ENCODE measurements around the gene HEBP1.

The HEBP1 gene

GRCh38 chr12:12999271-12999958 is 650 bp downstream of the HEBP1 start:
- TF ChIP-seq, protein P1, sequence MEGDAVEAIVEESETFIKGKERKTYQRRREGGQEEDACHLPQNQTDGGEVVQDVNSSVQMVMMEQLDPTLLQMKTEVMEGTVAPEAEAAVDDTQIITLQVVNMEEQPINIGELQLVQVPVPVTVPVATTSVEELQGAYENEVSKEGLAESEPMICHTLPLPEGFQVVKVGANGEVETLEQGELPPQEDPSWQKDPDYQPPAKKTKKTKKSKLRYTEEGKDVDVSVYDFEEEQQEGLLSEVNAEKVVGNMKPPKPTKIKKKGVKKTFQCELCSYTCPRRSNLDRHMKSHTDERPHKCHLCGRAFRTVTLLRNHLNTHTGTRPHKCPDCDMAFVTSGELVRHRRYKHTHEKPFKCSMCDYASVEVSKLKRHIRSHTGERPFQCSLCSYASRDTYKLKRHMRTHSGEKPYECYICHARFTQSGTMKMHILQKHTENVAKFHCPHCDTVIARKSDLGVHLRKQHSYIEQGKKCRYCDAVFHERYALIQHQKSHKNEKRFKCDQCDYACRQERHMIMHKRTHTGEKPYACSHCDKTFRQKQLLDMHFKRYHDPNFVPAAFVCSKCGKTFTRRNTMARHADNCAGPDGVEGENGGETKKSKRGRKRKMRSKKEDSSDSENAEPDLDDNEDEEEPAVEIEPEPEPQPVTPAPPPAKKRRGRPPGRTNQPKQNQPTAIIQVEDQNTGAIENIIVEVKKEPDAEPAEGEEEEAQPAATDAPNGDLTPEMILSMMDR (IDR thresholded peaks at IDR 0.05; ENCODE audit: insufficient read depth, missing control alignments), result no peak
- FAIRE-seq (no peak), DNase-seq (ENCODE audit: insufficient read length, low spot score) (no peak)

DNA sequence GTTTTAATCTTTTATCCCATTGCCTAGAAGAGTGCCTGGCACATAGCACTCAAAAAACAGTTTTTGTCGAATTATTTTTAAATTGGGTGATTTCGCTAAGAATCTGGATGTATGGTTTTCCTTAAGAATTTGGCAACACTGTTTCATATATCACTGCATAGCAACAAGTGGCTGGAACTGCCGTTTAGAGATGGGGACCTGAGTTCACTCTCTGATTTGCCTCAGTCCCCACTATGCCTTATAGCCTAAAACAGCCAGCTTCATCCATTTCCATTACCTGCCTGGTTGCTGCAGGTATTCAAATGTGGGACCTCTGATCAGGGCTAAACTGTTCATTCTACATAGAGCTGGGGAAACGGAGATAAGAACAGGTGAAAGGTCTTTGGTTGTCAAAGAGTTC is 1.8 kb downstream of the HEBP1 start:
- no peak for DNase-seq (ENCODE audit: insufficient read length, low spot score)
- no peak for FAIRE-seq

DNA sequence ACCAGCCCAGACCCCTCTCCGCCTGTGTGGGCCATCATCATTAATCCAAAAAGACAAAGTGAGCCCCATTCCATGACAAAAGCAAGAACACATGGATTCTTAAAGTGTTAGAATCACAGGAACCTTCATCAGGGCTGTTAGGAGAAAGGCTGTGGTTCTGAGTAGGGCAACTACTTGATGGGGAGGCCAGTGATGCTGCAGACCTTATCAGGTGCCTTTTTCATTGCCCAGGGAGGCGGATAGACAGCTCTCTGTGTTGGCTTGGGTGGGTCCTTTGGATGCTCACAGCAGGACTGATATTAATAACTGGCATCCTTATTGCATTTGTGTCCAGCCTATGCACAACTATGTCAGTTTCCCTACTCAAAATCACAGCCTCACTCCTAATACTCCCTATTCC is 2.3 kb downstream of the HEBP1 start:
- TF ChIP-seq, protein P1 (IDR thresholded peaks at IDR 0.05; ENCODE audit: insufficient read depth, missing control alignments), result no peak
- no peak for FAIRE-seq
- DNase-seq (ENCODE audit: insufficient read length, low spot score), result no peak

More for the DNA sequence above, 1.8 kb downstream of the HEBP1 start:
- TF ChIP-seq, protein P1 (IDR thresholded peaks at IDR 0.05; ENCODE audit: insufficient read depth, missing control alignments), result no peak

GRCh38 chr12:12997156-12997555 is 2.9 kb downstream of the HEBP1 start:
- TF ChIP-seq, protein P1 (IDR thresholded peaks at IDR 0.05; ENCODE audit: insufficient read depth, missing control alignments), result no peak
- FAIRE-seq (no peak), DNase-seq (ENCODE audit: insufficient read length, low spot score) (no peak)

- FAIRE-seq (no peak), DNase-seq (ENCODE audit: insufficient read length, low spot score) (no peak)
- TF ChIP-seq, protein P1 (IDR thresholded peaks at IDR 0.05; ENCODE audit: insufficient read depth, missing control alignments), result no peak
Observed at GRCh38 chr12:12996209-12996608, 3.9 kb downstream of the HEBP1 start.

GRCh38 chr12:12995088-12995487 is 5.0 kb downstream of the HEBP1 start:
- TF ChIP-seq, protein P1 (IDR thresholded peaks at IDR 0.05; ENCODE audit: insufficient read depth, missing control alignments), result no peak
- FAIRE-seq, result no peak

GRCh38 chr12:12993367-12993766 is 6.7 kb downstream of the HEBP1 start:
- FAIRE-seq, result no peak

More at GRCh38 chr12:12995088-12995487, 5.0 kb downstream of the HEBP1 start:
- DNase-seq (ENCODE audit: insufficient read length, low spot score), result no peak

More at GRCh38 chr12:12993367-12993766, 6.7 kb downstream of the HEBP1 start:
- TF ChIP-seq, protein P1 (IDR thresholded peaks at IDR 0.05; ENCODE audit: insufficient read depth, missing control alignments), result no peak
- no peak for DNase-seq (ENCODE audit: insufficient read length, low spot score)

Measured in D721Med (cell line).